PC-3 (cell line): ENCODE data around the gene HNF1A.

Experiments used
- CTCF ChIP-seq: fragments of 300-600 bp; sonication (generic); conservative IDR thresholded peaks from 2 replicates; pipeline ENCODE4 v1.5.1; 2017; ENCODE audit warnings: antibody characterized with exemption, low read depth, mild to moderate bottlenecking, low read length
- EZH2 ChIP-seq: fragments of 300-600 bp; sonication (generic); IDR thresholded peaks from one replicate; pipeline ENCODE4 v1.6.1; 2017; ENCODE audit warnings: antibody characterized with exemption, mild to moderate bottlenecking, low read length; ENCODE audit not compliant: unreplicated experiment

GRCh38 chr12:121050725-121051124, 72.4 kb downstream of the HNF1A start:
- TF ChIP-seq CTCF (no peak), EZH2 (no peak)
